ENCODE measurements around the gene N4BP2L1.

Gene N4BP2L1

DNA sequence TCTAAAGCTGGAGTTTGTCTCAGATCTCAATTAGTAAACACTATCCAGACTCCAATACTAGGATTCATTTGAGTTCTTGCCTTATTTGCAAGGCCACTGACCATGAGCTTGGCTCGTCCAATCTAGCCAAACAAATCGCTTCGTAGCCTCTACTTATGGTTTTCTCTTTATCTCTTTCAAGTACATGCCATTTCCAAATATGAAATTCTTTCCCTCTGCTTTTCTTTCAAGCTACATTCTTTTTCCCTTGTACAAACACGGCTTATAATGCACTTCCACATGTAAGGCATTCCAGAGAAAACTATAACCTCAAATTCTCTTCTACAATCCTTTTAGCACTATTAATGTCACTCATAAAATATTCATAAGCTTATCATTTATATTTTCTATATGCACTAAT lies 10.9 kb upstream of the N4BP2L1 start:
- DNase-seq = no peak
- intact Hi-C loops (cut with DNase I) = no loop called here

DNA sequence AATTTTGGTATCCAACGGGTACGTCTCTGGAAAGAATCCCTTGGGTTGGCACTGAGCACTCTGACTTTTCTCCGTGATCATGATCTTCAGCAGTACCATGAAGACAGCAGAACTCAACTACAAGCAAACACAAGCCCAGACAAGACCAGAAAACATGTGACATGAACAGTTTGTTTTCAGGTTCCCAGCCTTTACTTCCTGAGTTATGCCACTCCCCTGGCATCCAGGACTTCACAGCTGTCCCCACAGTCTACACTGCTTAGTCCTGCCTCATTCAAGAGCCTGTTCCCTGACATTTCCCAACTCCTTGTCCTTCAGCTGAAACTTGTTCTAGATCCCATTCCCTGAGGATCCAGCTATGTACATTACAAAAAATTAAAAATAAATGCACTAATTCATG lies 4.9 kb upstream of the N4BP2L1 start:
- no peak for DNase-seq
- intact Hi-C loops (cut with DNase I) = no loop called here

DNA sequence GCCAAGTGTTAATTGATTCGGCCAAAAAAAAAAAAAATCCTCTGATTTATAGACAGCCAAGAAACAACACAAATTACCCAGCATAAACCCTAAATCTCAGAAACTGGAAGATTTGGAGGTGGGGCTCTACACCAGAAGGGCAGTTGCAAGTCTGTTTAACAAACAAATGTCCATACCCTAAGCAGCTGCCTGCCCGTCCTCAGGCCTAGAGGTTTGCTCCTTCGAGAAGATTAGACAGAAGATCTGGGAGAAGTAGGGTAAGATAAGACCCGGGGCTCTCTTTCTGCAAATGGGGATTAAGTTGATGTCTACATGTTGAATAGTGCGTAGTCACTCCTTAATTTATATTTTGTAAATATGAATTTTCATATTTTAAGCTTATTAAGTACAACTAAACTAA lies 3.4 kb upstream of the N4BP2L1 start:
- no peak for DNase-seq
- intact Hi-C loops (cut with DNase I) = no loop called here

DNA sequence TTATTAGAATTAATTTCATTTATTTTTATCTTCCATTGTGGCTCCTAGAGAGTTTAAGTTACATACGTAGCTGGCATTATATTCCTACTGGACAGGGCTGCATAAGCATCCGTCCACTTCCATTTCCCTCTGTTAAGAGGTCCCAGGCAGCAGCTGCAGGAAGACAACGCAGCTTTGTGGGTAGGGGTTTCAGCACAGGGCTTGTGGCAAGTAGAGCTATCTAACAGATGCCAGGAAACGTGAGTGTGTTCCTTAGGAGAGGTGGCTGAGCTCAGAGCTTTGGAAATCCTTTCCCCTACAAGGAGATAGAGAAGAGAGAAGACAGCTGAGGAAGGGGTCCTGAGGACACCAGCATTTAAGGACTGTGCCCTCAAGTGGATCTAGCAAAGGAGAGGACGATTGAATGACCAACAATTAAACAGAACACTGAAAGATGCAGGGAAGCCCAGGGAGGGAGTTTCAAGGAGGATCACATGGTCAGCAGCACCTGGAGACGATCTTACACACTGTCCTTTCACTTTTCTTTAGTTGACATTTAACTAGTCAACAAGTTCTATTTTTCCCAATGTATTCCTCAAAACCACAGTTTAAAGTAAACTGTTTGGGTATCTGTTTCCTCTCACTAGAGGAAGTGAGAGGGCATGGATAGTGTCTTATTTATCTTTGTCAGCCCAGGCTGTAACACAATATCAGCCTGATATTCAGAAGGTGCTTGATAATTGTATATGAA lies 2.3 kb upstream of the N4BP2L1 start:
- DNase-seq = no peak
- intact Hi-C loops (cut with DNase I) = no loop called here

DNA sequence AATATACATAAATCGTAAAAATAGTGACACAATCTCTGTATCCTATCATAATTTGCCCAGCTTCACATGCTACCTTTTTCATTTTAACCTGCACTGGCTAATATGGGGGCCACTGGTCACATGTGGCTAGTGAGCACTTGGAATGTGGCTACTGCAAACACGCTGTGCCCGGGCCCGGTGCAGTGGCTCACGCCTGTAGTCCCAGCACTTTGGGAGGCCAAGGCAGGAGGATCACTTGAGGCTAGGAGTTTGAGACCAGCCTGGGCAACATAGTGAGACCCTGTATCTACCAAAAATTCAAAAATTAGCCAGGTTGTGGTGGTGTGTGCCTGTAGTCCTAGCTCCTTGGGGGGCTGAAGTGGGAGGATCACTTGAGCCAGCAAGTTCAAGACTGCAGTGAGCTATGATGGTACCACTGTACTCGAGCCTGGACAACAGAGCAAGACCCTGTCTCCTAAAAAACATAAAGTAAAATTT lies 1.5 kb upstream of the N4BP2L1 start:
- DNase-seq = no peak
- intact Hi-C loops (cut with DNase I) = loop anchor here (2.0 to 10.0 kb wide), 2 partner anchors 109 to 115 kb away; partner anchors contain the start of genes BRCA2, N4BP2L2 and ZAR1L

DNA sequence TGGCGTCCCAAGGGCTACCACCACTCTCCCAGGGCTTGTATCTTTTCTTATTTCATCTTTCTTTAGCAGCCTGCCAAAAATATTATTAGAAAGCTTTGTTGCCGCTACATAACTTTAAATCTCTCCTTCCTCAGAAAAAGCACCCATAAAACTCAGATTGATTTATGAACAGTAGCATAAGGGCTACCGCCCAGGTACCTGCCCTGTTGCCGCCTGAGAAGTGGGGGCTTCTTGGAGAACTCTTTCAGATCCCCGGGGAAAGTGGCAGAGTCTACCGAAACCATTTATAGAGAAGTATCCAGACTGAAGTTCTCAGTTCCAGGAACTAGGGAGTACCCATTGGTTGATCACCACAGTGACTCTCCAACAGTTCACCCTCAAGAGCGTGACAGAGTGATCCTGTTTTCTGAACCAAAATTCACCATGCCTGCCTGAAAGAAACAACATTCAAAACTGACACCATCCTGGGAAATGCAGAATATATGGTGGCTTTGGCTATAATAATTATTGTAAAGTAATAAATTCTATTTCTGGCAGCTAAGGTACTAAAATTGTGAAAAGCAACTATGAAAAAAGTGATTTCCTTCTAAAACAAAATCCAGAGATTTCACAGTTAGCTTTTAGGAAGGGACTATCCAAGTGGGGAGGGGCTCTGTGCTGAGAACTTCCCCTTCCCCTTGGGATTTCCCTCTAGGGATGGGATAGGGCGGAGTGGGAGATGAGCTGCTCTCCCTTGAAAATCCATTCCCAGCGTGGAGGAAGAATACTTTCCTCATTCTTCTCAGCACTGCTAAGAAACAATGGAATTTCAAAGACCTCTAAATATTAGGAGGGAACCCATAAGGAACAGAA lies 877 bp upstream of the N4BP2L1 start:
- intact Hi-C loops (cut with DNase I) = loop anchor here (2.0 to 10.0 kb wide), 2 partner anchors 110 to 114 kb away; partner anchors contain the start of genes BRCA2, N4BP2L2 and ZAR1L
- DNase-seq = no peak

DNA sequence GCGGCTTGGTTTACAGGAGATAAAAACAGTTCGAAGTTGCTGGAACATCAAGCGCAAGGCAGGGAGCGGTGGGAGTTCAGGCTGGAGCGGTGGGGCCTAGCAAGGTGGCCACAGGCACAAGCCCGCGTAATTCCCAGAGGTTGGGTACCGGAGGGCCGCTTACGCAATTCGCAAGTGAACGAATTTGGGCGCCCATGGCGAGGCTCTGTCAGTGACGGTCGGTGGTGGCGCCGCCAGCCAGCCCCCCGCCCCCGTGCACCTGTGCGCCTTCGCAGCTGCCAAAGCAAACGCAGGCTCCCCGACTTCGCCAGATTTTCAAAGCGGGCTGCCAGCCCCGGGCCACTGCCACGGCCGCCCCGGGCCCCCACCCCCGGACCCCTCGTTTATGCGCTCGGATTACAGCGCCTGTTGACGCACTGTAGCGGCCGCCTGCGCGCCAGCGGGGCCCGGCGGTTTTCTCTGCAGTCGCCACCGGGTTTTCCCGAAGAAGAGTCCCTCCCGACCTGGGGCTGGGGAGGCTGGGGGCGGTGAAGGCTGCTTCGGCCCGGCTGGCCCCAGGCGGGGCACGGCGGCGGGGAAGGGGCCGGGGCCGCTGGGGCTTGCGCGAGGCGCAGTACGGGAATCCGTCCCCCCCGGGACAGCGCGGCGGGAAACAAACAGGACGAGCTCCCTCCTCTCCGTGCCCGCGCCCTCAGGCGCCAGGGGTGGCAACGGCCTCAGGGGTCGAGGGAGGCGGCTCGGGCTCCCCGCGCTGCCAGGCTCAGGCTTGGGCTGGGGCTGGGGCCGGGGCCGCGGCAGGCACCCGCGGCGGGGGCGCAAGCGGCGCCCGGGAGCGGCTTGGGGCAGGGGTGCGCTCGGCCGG lies 709 bp downstream of the N4BP2L1 start:
- intact Hi-C loops (cut with DNase I) = loop anchor here (10.0 kb wide), 1 partner anchor 112 kb away; the partner anchor contains the start of genes BRCA2 and ZAR1L
- peak; percentile 45 to 93 (median 62) for DNase-seq

DNA sequence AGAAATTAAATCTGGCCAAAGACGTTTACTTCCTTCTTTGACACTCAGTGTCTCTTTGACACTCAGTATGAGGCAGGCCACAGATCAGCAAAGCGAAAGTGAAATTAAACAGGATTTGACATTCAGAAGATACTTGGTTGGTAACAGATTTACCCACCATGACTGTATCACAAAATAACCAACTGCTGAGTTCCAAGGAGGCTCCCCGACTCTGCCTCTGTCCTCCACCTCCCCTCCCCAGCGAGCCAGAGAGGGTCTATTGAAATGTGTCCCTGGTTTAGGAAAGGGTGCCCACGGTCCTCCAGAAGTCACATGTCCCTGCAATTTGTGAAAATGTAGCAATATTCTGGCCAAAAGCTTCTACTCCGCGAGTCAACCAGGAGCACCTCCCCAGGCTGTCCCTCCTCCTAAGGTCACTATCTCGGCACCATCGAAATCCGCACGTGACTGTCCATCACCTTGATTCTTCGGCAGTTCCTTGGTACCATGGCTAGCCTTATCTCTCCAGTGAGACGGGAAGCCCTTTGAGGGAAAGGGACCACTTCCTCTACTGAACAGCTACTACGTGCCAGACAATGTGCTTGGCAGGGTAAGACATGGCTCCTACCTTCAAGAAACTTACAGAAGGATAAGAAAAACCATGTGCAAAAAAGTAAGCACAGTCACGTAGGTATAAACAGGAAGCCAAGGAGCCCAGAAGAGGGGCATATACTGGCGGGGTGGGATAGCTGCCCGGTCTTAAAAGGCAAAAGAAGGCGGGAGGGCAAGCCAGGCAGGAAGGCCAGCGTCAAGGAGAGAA lies 1.5 kb downstream of the N4BP2L1 start:
- intact Hi-C loops (cut with DNase I) = loop anchor here (10.0 kb wide), 1 partner anchor 112 kb away; the partner anchor contains the start of genes BRCA2 and ZAR1L
- no peak for DNase-seq

DNA sequence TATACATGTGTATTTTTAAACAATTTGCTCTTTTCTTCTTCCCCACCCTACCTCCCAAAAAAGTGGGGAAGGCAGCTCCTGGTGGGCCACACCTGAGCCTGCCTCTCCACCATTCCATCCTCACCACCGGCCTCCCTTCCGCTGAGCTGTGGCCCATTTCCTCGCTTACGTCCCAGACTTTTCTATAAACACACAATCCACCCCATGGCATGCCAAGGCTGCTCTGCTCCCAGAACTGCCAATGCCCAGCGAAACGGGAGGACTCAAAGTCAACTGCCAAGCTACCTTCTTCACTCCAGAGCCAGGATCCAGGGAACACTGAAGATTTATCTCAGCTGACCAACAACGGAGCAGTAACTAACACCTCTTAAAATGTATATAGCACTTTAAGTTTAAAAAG lies 2.8 kb downstream of the N4BP2L1 start:
- intact Hi-C loops (cut with DNase I) = loop anchor here (1.0 to 10.0 kb wide), 2 partner anchors 110 to 117 kb away; partner anchors contain the start of genes BRCA2 and ZAR1L
- DNase-seq = no peak

DNA sequence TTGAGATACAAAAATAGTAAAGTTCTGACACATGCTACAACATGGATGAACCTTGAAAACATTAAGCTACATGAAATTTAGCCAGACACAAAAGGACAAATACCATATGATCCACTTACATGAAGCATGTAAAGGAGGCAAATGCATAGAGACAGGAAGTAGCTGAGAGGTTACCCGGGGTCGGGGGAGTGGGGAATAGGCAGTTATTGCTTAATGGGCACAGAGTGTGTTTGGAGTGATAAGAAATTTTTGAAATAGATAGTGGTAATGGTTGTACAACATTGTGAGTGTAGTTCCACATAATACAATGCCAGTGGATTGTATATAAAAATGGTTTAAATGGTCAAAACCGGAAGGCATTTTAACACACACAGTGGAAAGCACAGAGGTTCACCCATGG lies 4.3 kb downstream of the N4BP2L1 start:
- intact Hi-C loops (cut with DNase I) = loop anchor here (10.0 kb wide), 1 partner anchor 109 kb away; the partner anchor contains the start of genes BRCA2 and ZAR1L

DNA sequence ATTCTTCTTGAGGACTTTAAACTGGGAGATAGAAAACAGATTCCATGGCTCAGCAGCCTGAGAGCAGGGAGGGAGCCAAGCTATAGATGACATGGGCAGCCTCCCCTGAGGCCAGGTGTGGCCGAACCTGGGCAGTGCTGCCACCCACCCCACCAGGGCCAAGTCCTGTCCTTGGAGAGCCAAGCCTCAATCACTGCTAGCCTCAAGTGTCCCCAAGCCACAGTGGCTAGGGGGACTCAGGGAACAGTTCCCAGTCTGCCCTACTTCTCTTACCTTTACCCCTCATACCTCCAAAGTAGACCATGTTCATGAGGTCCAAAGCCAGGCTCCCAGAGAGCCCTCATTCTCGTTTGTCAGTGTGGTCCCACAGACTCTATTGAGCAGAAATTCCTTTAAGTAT lies 8.1 kb downstream of the N4BP2L1 start:
- intact Hi-C loops (cut with DNase I) = loop anchor here (10.0 kb wide), 1 partner anchor 105 kb away; the partner anchor contains the start of genes BRCA2 and ZAR1L
- DNase-seq = no peak

More for the DNA sequence above, 4.3 kb downstream of the N4BP2L1 start:
- DNase-seq = no peak

DNA sequence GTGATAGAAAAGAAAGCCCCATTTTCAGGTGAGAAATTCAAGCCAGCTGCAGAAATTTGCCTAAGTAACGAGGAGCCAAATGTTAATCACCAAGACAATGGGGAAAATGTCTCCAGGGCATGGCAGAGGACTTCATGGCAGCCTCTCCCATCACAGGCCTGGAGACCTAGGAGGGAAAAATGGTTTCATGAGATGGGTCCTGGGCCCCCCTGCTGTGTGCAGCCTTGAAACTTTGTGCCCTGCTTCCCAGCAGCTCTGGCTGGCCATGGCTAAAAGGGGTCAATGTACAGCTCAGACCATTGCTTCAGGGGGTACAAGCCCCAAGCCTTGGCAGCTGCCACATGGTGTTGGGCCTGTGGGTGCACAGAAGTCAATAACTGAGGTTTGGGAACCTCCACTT lies 9.9 kb downstream of the N4BP2L1 start:
- no peak for DNase-seq
- intact Hi-C loops (cut with DNase I) = no loop called here

DNA sequence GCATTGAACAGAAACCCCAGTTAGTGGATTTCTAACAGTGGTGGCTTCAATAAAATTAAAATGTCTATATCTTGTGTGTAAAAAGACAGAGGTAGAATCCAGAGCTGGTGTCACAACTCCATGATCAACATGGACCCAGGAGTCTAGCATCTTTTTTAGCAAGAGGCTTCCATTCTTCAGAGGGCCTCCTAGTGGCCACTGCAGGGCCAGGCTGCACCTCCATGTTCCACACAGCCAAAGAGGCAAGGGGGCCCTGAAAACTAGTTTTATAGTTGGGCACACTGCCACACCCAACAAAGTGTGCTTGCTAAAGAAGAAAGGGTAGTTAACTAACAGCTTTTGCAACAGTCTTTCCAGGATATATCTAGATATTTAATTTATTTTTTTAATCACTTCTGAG lies 12.9 kb downstream of the N4BP2L1 start:
- DNase-seq = no peak
- intact Hi-C loops (cut with DNase I) = no loop called here

DNA sequence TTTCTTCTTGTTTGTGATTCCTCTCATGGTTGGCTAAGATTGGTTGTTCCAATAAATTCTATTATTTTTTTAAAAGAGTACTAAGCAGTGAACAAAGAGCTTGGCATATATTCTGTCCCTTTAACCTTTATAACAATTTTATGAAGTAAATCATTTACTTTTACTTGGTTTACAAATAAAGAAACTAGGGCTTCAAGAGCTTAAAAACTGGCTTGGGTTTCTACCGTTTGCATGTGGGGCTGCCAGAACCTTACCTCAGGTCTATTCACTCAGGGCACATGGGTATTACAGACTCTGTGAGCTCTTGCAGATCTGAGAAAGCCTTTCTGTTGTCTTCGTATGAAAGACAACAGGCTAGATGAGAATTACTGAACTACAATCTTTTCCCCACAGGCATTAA lies 13.3 kb downstream of the N4BP2L1 start:
- no peak for DNase-seq
- intact Hi-C loops (cut with DNase I) = no loop called here

DNA sequence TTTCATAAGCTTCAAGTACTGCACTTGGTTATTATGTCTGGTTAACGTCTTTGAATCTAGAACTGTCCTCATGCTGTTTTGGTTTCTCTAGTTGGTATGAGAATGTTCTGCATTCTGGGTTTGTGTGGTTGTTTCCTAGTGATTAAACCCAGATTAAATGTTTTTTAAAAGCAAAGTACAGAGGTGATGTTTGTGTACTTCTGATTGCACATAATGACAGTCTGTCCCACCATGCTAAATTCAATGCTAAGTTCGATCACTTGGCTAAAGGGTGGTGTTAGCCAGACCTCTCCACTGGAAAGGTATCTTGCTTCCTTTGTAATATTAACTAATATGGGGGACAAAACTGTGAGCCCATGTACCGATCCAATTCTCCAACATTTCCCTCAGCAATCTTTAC lies 14.6 kb downstream of the N4BP2L1 start:
- intact Hi-C loops (cut with DNase I) = no loop called here

DNA sequence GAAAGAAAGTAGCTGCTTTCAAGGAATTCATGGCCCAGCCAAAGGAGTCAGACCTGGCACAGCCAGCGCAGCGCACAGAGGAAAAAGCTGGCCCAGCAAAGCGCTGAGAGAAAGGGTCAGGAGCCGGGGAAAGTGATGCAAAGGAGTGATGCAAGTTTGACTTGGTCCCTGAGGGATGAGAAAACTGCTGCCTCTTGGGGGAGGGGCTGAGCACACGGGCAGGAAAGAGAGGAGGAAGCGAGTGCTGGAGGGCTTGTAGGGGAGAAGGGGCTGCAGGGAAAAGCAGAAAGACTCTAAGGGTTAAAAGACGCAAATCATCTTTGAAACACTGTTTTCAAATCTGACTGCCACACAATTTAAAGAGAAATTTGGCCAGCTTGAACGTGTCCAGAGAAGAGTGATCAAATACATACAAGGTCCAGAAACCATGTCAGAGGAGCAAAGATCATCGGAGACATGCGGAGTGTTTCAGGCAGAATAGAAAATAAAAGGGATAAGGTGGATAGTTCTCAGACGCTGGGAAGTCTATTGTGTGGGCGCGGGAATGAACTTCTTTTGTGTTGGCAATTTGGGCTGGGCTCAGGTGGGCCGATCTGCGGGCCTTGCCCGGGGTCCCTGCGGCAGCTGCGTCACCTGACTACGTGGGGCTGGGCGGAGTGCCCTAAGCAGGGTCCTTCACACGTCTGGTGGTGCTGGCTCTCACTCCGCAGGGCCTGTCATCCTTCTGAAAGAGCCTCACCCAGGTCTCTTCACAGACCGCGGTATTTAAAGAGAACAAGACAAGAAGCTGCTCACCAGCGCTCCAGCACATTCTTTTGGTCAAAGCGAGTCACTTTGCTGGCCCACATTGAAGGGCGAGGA lies 18.1 kb downstream of the N4BP2L1 start:
- peak in 1 of 10 donors; percentile 18 for DNase-seq
- intact Hi-C loops (cut with DNase I) = no loop called here

More for the DNA sequence above, 14.6 kb downstream of the N4BP2L1 start:
- no peak for DNase-seq

DNA sequence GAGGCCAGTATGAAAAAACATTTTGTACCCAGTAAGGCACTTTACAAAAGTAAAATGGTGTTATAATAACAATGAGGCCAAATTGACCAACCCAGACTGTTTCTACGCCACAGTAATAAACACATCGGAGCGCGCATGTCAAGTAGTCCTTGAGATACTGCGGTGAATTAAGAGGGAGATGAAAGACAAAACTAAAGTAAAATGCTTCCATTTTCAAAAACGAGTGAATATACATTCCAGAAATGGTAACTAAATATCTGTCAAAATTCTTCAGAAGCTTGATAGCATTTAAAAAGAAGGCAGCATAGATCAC lies 19.0 kb downstream of the N4BP2L1 start:
- intact Hi-C loops (cut with DNase I) = no loop called here

DNA sequence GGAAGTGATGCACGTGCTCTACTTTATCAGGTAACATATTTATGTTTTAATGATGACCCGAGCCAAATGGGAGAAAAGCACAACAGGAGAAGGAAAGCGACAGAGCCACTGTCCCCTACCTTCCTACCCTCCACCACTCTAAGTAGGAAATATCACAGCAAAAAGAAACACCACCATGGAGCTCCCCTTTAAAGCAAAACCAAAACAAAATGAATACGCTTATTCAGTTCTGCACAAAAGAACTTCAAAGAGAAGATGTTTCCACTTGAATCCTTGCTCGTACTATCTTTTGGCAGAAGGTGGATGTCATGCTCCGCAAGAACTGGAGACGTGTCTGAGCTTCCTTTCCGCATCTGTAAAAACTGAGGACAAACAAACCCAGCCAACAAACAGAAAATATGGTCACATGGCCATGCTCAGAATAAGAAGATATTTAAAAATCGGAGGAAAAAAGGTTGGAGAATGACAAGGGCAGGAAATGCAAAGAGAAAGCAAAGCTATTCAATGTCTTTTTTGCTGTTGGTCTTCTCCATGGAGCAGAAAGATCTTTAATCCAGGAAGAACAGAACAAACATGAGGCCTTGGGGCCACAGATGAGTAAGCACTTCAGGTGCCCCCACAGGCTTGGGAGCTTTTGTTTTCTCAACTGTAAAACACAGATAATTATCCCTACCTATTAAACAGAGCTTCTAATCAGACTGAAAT lies 19.5 kb downstream of the N4BP2L1 start:
- intact Hi-C loops (cut with DNase I) = no loop called here
- DNase-seq = no peak

More for the DNA sequence above, 19.0 kb downstream of the N4BP2L1 start:
- DNase-seq = no peak
